HTERT RPE-1 (cell line): ENCODE data around the gene CASZ1.

Experiments used
- in situ Hi-C: fragments of 300-500 bp; cut with MboI; formaldehyde crosslinking; loops from 4 replicates; pipeline ENCODE4 v1.14.3; 2020; ENCODE audit warnings: low sequenced_read_pairs

CASZ1 gene

DNA sequence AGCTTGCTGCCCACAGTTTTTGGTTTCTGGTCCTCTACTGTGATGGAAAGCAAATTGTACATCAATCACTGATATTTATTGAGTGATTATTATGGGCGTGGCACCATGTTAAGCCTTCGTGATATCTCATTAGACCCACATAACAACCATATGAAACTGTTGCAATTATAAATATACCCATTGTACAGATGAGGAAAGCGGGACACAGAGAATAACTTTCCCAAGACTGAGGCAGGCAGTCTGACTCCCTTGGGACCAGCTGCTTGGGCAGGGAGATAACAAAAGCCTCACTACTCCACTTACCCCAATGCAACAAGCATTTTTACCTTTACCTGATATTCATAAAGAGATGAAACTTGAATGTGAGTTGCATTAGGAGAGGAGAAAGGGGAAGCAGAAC is 4.3 kb upstream of the CASZ1 start:
- in situ Hi-C loops, result no loop called here

- in situ Hi-C loops, result no loop called here
These were observed 3.3 kb upstream of the CASZ1 start for GRCh38 chr1:10799726-10800125.

- in situ Hi-C loops, result no loop called here
These were observed 997 bp downstream of the CASZ1 start for GRCh38 chr1:10795276-10796021.

GRCh38 chr1:10794724-10795275 is 1.6 kb downstream of the CASZ1 start:
- in situ Hi-C loops, result no loop called here

DNA sequence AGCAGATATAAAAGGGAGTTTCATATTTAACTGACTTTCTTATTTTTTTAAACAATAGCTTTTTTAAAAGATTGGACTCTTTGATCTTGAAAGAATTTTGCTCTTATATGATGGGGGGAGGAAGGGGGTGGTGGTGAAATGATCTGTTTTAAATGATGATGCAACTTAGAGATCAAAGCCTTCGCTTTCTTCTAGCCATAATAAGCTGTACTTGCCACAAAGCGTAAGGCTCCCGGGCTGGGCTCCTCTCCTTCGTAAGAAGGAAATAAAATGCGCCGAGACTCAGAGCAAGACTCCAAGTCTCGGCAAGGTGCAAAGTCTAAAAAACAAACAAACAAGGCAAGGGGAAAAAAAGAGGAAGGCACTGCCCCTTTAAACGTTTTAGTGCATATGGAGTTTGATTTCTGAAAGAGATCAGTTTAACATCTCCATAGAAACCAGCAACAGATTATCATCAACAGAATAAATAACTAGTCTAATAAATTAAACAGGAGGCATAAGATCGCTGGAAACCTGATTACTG is 3.3 kb downstream of the CASZ1 start:
- in situ Hi-C loops, result no loop called here

- in situ Hi-C loops, result no loop called here
These were observed 5.1 kb downstream of the CASZ1 start for GRCh38 chr1:10791105-10791951.

DNA sequence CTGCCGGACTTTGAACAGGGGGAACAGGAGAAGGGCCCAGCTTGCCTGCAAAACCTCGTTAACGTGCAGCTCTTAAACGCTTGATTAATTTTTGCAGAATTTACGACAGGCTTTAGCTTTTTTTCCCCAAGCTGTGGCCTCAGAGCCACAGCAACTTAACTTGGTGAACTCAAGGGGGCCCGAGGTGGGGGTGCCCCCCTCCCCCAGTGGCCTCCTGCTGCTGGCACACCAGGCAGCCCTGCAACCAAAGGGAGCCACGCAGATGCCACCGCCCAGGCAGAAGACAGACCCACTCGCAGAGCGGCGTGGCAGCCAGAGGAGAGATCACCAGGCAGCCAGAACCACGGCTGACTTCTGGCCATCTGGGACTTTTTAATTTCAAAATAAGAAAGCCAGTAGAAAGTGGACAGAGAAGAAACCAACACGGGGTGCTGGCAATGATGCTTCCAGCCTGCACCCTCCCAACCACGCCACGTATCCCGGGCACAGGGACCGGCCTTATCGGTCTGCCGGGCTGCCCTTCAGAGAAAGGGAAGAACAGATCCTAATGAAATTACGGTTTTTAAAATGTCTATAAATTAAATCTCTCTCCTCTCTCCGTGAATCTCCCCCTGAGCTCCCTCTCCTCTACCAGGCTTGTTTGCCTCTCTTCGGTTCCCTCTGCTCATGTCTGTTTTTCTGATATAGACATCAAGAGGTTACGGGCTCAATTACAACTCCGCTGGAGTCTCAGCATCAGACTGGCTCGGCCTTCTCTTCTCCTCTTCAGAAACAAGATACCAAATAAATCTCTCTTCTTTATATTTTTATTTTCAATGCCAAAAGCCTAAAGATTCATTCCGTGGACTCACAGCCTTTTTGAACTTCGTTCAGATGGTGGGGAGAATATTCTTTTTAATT is 6.4 kb downstream of the CASZ1 start:
- in situ Hi-C loops, result no loop called here

- in situ Hi-C loops, result no loop called here
These were observed 7.2 kb downstream of the CASZ1 start for GRCh38 chr1:10789047-10789791.

DNA sequence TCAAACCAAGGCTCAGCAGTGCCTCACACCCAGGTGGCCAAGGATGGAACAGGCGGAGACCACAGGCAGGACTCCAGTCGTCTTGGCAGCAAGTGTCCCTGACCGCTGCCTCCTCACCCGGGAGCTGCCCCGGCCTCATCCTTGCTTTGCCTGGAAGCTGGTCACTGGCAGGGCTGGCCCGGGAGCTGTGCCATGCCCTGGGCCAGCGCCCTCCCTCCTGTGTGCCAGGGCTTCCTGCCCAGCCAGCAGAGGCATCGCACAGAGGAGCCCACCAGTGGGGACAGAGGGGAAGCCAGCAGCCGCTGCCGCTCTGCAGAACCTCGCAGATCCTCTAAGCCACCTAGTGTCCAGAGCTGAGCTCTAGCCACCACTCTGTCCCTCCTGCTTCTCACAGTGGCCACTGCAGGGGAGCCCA is 7.8 kb downstream of the CASZ1 start:
- in situ Hi-C loops, result no loop called here

DNA sequence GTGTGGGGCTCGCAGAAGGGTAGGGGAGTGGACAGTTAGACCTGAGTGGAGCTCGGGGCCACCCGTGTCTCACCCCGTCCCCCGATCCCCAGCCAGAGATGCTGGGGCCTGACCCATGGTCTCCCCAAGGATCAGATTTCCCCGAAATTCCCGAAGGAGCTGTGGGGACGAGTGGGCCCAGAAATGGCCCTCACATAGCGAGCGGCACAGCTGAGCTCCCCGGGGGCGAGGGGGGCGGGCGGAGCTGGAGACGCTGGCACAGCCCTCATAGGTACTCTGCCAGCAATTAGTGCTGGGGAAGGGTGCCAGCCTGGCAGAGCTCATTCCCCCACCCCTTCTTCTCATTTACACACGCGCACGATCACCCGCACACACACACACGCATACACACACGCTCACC is 9.2 kb downstream of the CASZ1 start:
- in situ Hi-C loops, result no loop called here

DNA sequence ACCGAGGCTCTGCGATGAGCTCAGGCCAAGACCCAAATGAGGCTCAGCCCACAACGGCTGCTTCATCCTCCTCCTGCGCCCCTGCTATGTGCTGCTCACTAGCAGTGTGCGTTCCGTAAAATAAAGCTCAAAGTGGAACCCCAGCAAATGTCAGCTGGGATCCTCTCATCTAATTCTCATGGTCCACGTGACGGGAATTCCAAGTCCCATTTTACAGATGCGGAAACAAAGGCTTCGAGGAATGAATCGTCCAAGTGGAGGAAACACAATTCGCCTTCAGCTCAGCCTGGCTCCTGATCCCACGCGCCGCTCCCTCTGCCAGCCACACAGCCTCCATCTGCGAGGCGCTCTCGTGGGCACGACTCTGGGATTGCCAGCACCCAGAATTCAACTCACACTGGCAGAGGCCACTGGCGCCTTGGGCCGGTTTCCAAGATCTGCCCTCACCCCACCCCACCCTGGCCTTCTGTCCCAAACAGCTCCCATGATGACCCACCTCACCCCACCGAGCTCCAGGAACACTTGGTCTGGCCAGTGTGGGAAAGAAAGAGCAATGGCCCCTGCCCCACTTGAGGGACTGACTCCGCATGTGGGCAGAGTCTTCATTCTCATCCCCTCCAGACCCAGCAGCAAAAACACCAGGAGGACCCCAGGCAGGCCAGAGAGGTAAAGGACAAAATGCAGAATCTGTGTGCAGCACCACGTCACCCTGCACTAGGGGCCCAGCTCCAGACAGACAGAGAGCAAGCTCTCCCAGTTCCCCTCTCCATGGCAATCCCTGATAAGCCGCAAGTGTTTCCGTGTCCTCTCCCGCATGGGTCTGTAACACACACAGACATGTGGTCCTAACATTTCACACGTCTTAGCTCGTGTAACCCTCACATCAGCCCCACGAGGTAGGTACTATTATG is 10.5 kb downstream of the CASZ1 start:
- in situ Hi-C loops, result no loop called here

- in situ Hi-C loops, result no loop called here
These were observed 11.3 kb downstream of the CASZ1 start for GRCh38 chr1:10784998-10785727.

DNA sequence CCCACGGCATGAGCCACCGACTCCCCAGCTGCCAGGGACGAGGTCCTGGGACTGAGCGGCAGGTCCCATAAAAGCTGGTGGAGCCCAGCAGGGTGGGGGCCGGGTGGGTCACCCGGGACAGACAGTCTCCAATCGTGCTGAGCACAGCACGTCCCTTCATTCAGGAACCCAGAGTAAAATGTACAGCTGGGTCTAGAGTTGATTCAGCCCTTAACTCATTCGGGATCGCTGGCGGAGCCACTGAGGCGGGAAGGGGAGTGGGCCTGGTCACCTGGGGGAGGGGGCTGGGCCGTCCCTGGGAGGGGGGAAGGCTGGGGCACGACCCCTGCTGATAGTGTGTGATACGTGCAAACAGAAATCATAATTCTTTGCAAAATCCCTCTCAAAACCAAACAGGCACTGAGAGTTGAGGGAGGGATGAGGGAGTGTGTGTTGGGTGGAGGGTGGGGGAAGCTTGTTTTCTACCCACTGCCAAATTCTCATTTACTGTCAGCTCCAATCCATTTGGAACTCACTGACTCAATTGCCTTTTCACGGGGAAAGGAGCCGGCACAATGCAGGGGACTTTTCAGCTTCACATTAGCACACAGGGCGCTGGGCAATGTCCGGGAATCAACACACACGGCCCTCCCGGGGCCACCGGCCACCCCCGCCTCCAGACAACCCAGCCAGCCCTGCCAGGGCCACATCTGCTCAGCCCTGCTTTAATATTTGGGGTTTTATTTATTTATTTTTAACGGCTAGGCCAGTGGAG is 13.8 kb downstream of the CASZ1 start:
- in situ Hi-C loops, result no loop called here

GRCh38 chr1:10781137-10781536 is 15.3 kb downstream of the CASZ1 start:
- in situ Hi-C loops, result no loop called here

DNA sequence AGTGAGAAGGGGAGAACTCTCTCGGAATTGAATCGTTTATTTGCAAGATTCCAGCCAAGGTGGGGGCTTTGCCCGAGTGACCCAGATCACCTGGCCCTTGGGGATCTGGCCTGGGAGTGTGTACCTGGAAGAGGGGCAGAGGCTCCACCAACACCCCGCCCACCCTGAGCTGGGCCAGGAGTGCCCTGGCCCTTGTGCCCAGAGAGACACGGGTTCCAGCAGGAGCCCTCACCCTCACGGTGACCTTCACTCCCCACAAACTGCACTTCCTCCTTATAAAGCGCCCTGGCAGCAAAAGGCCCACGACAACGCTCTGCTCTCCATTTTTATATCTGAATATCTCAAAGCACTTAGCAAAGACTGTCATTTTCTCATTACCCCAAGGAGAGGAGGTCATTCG is 16.6 kb downstream of the CASZ1 start:
- in situ Hi-C loops, result no loop called here

DNA sequence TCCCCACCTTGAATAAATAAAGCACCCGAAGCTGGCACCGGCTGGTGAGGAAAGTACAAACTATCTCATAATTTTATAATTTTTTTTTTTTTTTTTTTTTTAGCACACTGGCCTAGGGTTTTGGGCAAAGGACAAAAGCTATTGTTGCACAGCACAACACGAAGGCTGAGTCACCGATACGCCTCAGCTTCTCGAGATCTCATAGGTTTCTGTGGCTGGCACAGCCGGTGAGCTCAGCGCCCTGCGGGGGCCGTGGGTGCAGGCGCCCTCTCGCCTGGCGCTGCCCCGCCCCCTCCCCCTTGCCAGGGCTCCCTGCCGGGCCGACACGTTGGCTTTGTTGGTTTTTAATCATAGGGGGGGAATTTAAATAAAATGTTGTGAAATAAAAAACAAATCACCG is 17.2 kb downstream of the CASZ1 start:
- in situ Hi-C loops, result no loop called here

- in situ Hi-C loops, result no loop called here
These were observed 17.8 kb downstream of the CASZ1 start for GRCh38 chr1:10778640-10779039.
